HCT116 (cell line): Measurements from ENCODE around the gene SH2B3.

Source experiments
- CEBPB ChIP-seq: IDR thresholded peaks from 2 replicates; pipeline ENCODE4 v1.6.1; 2012; ENCODE audit warnings: low read depth
- CTCF ChIP-seq, 3 experiments: fragments of 200-600 bp in 1 of 3; sonication (generic) in 1 of 3; IDR thresholded peaks in 2 of 3; conservative IDR thresholded peaks in 1 of 3; 2 replicates each; pipeline ENCODE4 v1.5.1; 2012 to 2017; ENCODE audit warnings: low read depth in 2 of 3, low read length in 2 of 3, antibody characterized with exemption in 1 of 3, borderline replicate concordance in 1 of 3, control low read depth in 1 of 3, mild to moderate bottlenecking in 1 of 3, mixed read lengths in 1 of 3, mixed run types in 1 of 3, moderate library complexity in 1 of 3; ENCODE audit not compliant: insufficient read depth in 1 of 3
- EZH2 ChIP-seq: fragments of 200-600 bp; sonication (generic); IDR thresholded peaks from 2 replicates; pipeline ENCODE4 v1.6.1; 2017; ENCODE audit warnings: antibody characterized with exemption, mixed run types
- EZH2phosphoT487 ChIP-seq: fragments of 200-600 bp; IDR thresholded peaks from 2 replicates; pipeline ENCODE4 v1.6.1; 2018; ENCODE audit warnings: antibody characterized with exemption, borderline replicate concordance
- POLR2A ChIP-seq: IDR thresholded peaks from 2 replicates; pipeline ENCODE4 v1.7.0; 2011; ENCODE audit warnings: borderline replicate concordance; ENCODE audit not compliant: insufficient read depth, insufficient read length; ENCODE audit errors: extremely low read depth
- SIN3A ChIP-seq: IDR thresholded peaks from 2 replicates; pipeline ENCODE4 v1.6.1; 2012; ENCODE audit warnings: low read depth
- SRF ChIP-seq: IDR thresholded peaks from 2 replicates; pipeline ENCODE4 v1.6.1; 2012; ENCODE audit warnings: low read depth
- ZFX ChIP-seq: fragments of 450-650 bp; IDR thresholded peaks from 2 replicates; pipeline ENCODE4 v1.6.1; 2017
- ZNF274 ChIP-seq: fragments of 200-500 bp; sonication (Bioruptor generic); IDR thresholded peaks from 2 replicates; pipeline ENCODE4 v1.6.1; 2014; ENCODE audit warnings: mild to moderate bottlenecking, low read depth, low read length, inconsistent platforms
- TF ChIP-seq, protein P1 (sequence below): IDR thresholded peaks from 2 replicates; pipeline ENCODE4 v1.6.1; 2012

DNA sequence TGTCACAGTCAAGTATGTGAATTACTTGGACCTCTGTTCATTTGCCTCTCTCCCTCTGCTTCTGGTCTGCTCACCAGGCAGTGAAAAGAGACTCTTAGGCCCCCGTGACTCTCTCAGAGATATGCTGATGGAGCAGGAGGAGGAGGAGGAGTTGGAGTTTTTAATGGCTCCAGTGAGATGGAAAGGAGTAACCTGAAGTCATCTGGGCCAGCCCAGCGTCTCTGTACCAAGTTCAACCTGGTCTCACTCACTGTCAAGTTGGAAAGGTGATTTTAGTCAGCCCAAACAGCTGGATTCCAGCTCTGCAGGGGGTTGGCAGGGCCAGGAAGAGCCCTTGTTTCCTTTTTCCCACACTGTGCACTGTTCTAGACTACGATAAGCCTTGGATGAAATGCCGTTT is 48.6 kb downstream of the SH2B3 start:
- TF ChIP-seq CTCF (IDR thresholded peaks at IDR 0.05 in 2 of 3, conservative IDR thresholded peaks at IDR 0.05 in 1 of 3; ENCODE audit: borderline replicate concordance in 1 of 3, insufficient read depth in 1 of 3, low read depth in 2 of 3, low read length in 2 of 3) (no peak), POLR2A (no peak), EZH2phosphoT487 (no peak), SRF (no peak), EZH2 (no peak), SIN3A (no peak), ZFX (no peak), CEBPB (no peak), ZNF274 (no peak)
- TF ChIP-seq, protein P1, sequence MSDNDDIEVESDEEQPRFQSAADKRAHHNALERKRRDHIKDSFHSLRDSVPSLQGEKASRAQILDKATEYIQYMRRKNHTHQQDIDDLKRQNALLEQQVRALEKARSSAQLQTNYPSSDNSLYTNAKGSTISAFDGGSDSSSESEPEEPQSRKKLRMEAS: no peak
